ENCODE measurements around the gene GSTA5.
"Not testable (repeated sequence)": the region's sequence is repeated elsewhere in the genome, so short reads cannot be mapped to it uniquely, and the experiment has no call there.

GSTA5 gene

GRCh38 chr6:52829046-52829817 lies 11.4 kb downstream of the GSTA5 start:
- Histone ChIP-seq H4K20me1 (ENCODE audit: insufficient read depth, low read length, poor library complexity, severe bottlenecking) (no peaks in the 10 kb centered on the region), H3K79me2 (ENCODE audit: insufficient read depth, low read length) (no peaks in the 10 kb centered on the region)
- TF ChIP-seq EZH2phosphoT487 (IDR thresholded peaks at IDR 0.05; ENCODE audit: borderline replicate concordance) (no peak), CTCF (conservative IDR thresholded peaks at IDR 0.05; ENCODE audit: low read length) (no peak)

GRCh38 chr6:52828621-52829020 lies 12.0 kb downstream of the GSTA5 start:
- not testable (repeated sequence) for H4K20me1 ChIP-seq (ENCODE audit: insufficient read depth, low read length, poor library complexity, severe bottlenecking); H3K4me2 ChIP-seq (ENCODE audit: low read depth, low read length, poor library complexity, severe bottlenecking); H3K79me2 ChIP-seq (ENCODE audit: insufficient read depth, low read length); H3K9me3 ChIP-seq (ENCODE audit: insufficient read depth, low read depth, low read length); H2AFZ ChIP-seq (ENCODE audit: low read length); H3K9me2 ChIP-seq (replicated peaks; ENCODE audit: low read depth, low read length); H3K36me3 ChIP-seq (ENCODE audit: insufficient read depth, low read length); H3K9ac ChIP-seq (ENCODE audit: low read depth, low read length, poor library complexity, severe bottlenecking); H3K4me1 ChIP-seq (ENCODE audit: insufficient read depth, low read length, poor library complexity, severe bottlenecking); H3K27me3 ChIP-seq (ENCODE audit: insufficient read depth, low read length, poor library complexity, severe bottlenecking); H3F3A ChIP-seq (ENCODE audit: low read depth); H3K4me3 ChIP-seq (ENCODE audit: low read length, poor library complexity, severe bottlenecking)

More at GRCh38 chr6:52829046-52829817, 11.4 kb downstream of the GSTA5 start:
- Histone ChIP-seq H3K4me1 (ENCODE audit: insufficient read depth, low read length, poor library complexity, severe bottlenecking) (no peaks in the 10 kb centered on the region), H3K9ac (ENCODE audit: low read depth, low read length, poor library complexity, severe bottlenecking) (no peak overlapping the region), H3K9me3 (ENCODE audit: insufficient read depth, low read depth, low read length) (no peaks in the 10 kb centered on the region), H3K4me2 (ENCODE audit: low read depth, low read length, poor library complexity, severe bottlenecking) (no peak overlapping the region), H3K4me3 (ENCODE audit: low read length, poor library complexity, severe bottlenecking) (no peak overlapping the region), H3K36me3 (ENCODE audit: insufficient read depth, low read length) (no peaks in the 10 kb centered on the region), H3K27me3 (ENCODE audit: insufficient read depth, low read length, poor library complexity, severe bottlenecking) (no peaks in the 10 kb centered on the region), H3K9me2 (replicated peaks; ENCODE audit: low read depth, low read length) (no peaks in the 10 kb centered on the region), H2AFZ (ENCODE audit: low read length) (no peak overlapping the region), H3F3A (ENCODE audit: low read depth) (no peaks in the 10 kb centered on the region)

- not testable (repeated sequence) for H3K9me2 ChIP-seq (replicated peaks; ENCODE audit: low read depth, low read length); H3K9ac ChIP-seq (ENCODE audit: low read depth, low read length, poor library complexity, severe bottlenecking); H3K36me3 ChIP-seq (ENCODE audit: insufficient read depth, low read length); H3K4me2 ChIP-seq (ENCODE audit: low read depth, low read length, poor library complexity, severe bottlenecking); H3K9me3 ChIP-seq (ENCODE audit: insufficient read depth, low read depth, low read length); H4K20me1 ChIP-seq (ENCODE audit: insufficient read depth, low read length, poor library complexity, severe bottlenecking); H3F3A ChIP-seq (ENCODE audit: low read depth); H3K4me3 ChIP-seq (ENCODE audit: low read length, poor library complexity, severe bottlenecking); H3K4me1 ChIP-seq (ENCODE audit: insufficient read depth, low read length, poor library complexity, severe bottlenecking); H3K79me2 ChIP-seq (ENCODE audit: insufficient read depth, low read length); H3K27me3 ChIP-seq (ENCODE audit: insufficient read depth, low read length, poor library complexity, severe bottlenecking); H2AFZ ChIP-seq (ENCODE audit: low read length)
Measured at GRCh38 chr6:52827073-52827783, 13.4 kb downstream of the GSTA5 start.

- Histone ChIP-seq H3K9me2 (replicated peaks; ENCODE audit: low read depth, low read length) (no peaks in the 10 kb centered on the region), H3K9ac (ENCODE audit: low read depth, low read length, poor library complexity, severe bottlenecking) (no peak overlapping the region), H4K20me1 (ENCODE audit: insufficient read depth, low read length, poor library complexity, severe bottlenecking) (no peaks in the 10 kb centered on the region), H3K4me1 (ENCODE audit: insufficient read depth, low read length, poor library complexity, severe bottlenecking) (no peaks in the 10 kb centered on the region), H3K4me2 (ENCODE audit: low read depth, low read length, poor library complexity, severe bottlenecking) (no peak overlapping the region), H3K27me3 (ENCODE audit: insufficient read depth, low read length, poor library complexity, severe bottlenecking) (no peaks in the 10 kb centered on the region), H3K79me2 (ENCODE audit: insufficient read depth, low read length) (no peaks in the 10 kb centered on the region), H2AFZ (ENCODE audit: low read length) (no peak overlapping the region), H3F3A (ENCODE audit: low read depth) (no peaks in the 10 kb centered on the region), H3K4me3 (ENCODE audit: low read length, poor library complexity, severe bottlenecking) (no peak overlapping the region), H3K36me3 (ENCODE audit: insufficient read depth, low read length) (no peaks in the 10 kb centered on the region), H3K9me3 (ENCODE audit: insufficient read depth, low read depth, low read length) (no peaks in the 10 kb centered on the region)
- TF ChIP-seq CTCF (conservative IDR thresholded peaks at IDR 0.05; ENCODE audit: low read length), result no peak
- no peak for TF ChIP-seq EZH2phosphoT487 (IDR thresholded peaks at IDR 0.05; ENCODE audit: borderline replicate concordance)
Measured at GRCh38 chr6:52826513-52826912, 14.1 kb downstream of the GSTA5 start.

- H3K27me3 ChIP-seq (ENCODE audit: insufficient read depth, low read length, poor library complexity, severe bottlenecking); H3K9ac ChIP-seq (ENCODE audit: low read depth, low read length, poor library complexity, severe bottlenecking); H3K79me2 ChIP-seq (ENCODE audit: insufficient read depth, low read length); H3K9me3 ChIP-seq (ENCODE audit: insufficient read depth, low read depth, low read length); H2AFZ ChIP-seq (ENCODE audit: low read length); H3K36me3 ChIP-seq (ENCODE audit: insufficient read depth, low read length); H3K4me3 ChIP-seq (ENCODE audit: low read length, poor library complexity, severe bottlenecking); H3F3A ChIP-seq (ENCODE audit: low read depth); H3K4me1 ChIP-seq (ENCODE audit: insufficient read depth, low read length, poor library complexity, severe bottlenecking); H3K9me2 ChIP-seq (replicated peaks; ENCODE audit: low read depth, low read length); H3K4me2 ChIP-seq (ENCODE audit: low read depth, low read length, poor library complexity, severe bottlenecking); H4K20me1 ChIP-seq (ENCODE audit: insufficient read depth, low read length, poor library complexity, severe bottlenecking): not testable (repeated sequence)
Measured at GRCh38 chr6:52825900-52826459, 14.6 kb downstream of the GSTA5 start.

Data from Loucy (cell line).